ENCODE measurements around the gene OTOGL. TPM values are rescaled to one million over a fixed set of nuclear protein-coding genes. Genes with fewer than 3 reads are reported as not detected.
A peak's percentile ranks its signal among the peaks of the same experiment; 100 is the strongest.
"Not testable (repeated sequence)": the region's sequence is repeated elsewhere in the genome, so short reads cannot be mapped to it uniquely, and the experiment has no call there.

OTOGL gene
- total RNA-seq, 1 donor from 2014 or later: 0.12 TPM

DNA sequence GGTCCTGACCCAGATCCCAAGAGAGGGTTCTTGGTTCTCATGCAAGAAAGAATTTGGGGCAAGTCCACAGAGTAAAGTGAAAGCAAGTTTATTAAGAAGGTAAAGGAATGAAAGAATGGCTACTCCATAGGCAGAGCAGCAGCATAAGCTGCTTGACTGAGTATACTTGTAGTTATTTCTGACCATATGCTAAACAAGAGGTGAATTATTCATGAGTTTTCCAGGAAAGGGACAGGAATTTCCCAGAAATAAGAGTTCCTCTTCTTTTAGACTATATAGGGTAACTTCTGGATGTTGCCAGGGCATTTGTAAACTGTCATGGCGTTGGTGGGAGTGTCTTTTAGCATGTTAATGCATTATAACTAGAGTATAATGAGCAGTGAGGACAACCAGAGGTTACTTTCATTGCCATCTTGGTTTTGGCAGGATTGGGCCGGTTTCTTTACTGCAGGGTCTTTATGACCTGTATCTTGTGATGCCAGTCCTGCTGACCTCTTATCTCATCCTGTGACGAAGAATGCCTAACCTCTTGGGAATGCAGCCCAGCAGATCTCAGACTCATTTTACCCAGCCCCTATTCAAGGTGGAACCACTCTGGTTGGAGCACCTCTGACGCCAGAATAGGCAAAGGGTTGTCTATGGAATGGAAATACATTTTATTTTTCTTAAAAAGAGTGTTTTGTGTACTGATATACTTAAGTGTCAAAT is 113.8 kb downstream of the OTOGL start:
- TF ChIP-seq, protein P1, sequence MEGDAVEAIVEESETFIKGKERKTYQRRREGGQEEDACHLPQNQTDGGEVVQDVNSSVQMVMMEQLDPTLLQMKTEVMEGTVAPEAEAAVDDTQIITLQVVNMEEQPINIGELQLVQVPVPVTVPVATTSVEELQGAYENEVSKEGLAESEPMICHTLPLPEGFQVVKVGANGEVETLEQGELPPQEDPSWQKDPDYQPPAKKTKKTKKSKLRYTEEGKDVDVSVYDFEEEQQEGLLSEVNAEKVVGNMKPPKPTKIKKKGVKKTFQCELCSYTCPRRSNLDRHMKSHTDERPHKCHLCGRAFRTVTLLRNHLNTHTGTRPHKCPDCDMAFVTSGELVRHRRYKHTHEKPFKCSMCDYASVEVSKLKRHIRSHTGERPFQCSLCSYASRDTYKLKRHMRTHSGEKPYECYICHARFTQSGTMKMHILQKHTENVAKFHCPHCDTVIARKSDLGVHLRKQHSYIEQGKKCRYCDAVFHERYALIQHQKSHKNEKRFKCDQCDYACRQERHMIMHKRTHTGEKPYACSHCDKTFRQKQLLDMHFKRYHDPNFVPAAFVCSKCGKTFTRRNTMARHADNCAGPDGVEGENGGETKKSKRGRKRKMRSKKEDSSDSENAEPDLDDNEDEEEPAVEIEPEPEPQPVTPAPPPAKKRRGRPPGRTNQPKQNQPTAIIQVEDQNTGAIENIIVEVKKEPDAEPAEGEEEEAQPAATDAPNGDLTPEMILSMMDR (conservative IDR thresholded peaks at IDR 0.05): no peak
- peaks cover 58% of the 10 kb centered on the region for H3K4me1 Mint-ChIP-seq
- no peaks in the 10 kb centered on the region for H3K9me3 Mint-ChIP-seq
- DNase-seq (ENCODE audit: low read depth, low spot score): no peak
- H3K4me3 Mint-ChIP-seq: no peak overlapping the region
- no peaks in the 10 kb centered on the region for H3K36me3 Mint-ChIP-seq (ENCODE audit: low read depth)
- no peak overlapping the region for H3K27ac Mint-ChIP-seq (ENCODE audit: unreplicated experiment)
- no peaks in the 10 kb centered on the region for H3K27me3 Mint-ChIP-seq (ENCODE audit: low read depth)

DNA sequence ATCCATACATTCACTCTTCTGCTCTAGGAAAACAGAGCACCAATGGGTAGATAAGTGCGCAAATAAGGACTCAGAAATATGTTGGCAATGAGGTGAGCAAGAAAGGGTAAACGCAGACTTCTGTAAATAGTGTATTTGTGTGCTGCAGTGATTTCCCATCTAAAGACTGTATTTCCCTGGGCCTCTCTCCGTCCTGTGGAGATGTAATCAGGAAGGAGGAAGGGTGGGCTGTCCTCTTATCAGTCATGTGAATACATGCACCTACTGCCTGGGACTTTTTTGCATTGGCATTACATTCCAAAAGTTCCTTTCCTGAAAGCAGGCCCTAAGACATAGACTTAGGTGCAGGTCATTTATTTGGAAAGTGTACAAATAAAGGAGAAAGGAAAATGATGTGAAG is 114.5 kb downstream of the OTOGL start:
- H3K27ac Mint-ChIP-seq (ENCODE audit: unreplicated experiment): no peak overlapping the region
- peaks cover 64% of the 10 kb centered on the region for H3K4me1 Mint-ChIP-seq

GRCh38 chr12:80217011-80217535 is 117.7 kb downstream of the OTOGL start:
- Mint-ChIP-seq H3K4me1 (peaks cover 60% of the 10 kb centered on the region), H3K9me3 (no peaks in the 10 kb centered on the region), H3K27me3 (ENCODE audit: low read depth) (no peaks in the 10 kb centered on the region), H3K36me3 (ENCODE audit: low read depth) (no peaks in the 10 kb centered on the region), H3K27ac (ENCODE audit: unreplicated experiment) (peak overlapping the region; percentile 79), H3K4me3 (peak overlapping the region; percentile 36)
- TF ChIP-seq, protein P1 (conservative IDR thresholded peaks at IDR 0.05): no peak
- DNase-seq (ENCODE audit: low read depth, low spot score): no peak

More for the DNA sequence above, 114.5 kb downstream of the OTOGL start:
- TF ChIP-seq, protein P1 (conservative IDR thresholded peaks at IDR 0.05): no peak
- no peak for DNase-seq (ENCODE audit: low read depth, low spot score)
- Mint-ChIP-seq H3K36me3 (ENCODE audit: low read depth) (no peaks in the 10 kb centered on the region), H3K27me3 (ENCODE audit: low read depth) (no peaks in the 10 kb centered on the region), H3K4me3 (no peak overlapping the region), H3K9me3 (no peaks in the 10 kb centered on the region)

DNA sequence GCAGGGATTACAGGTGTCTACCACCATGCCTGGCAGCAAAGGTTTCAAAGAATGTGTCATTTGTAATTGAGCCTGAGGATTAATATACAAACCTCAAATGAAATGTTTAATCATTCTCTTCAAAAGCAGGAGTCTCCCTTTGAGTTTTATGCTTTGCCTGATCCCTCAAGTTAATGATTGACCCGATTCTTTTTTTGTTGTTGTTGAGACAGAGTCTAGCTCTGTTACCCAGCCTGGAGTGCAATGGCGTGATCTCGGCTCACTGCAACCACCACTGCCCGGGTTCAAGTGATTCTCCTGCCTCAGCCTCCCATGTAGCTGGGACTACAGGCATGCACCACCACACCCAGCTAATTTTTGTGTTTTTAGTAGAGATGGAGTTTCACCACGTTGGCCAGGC is 119.6 kb downstream of the OTOGL start:
- not testable (repeated sequence) for DNase-seq (ENCODE audit: low read depth, low spot score); H3K27ac Mint-ChIP-seq (ENCODE audit: unreplicated experiment); H3K27me3 Mint-ChIP-seq (ENCODE audit: low read depth); H3K9me3 Mint-ChIP-seq; H3K36me3 Mint-ChIP-seq (ENCODE audit: low read depth)
- H3K4me3 Mint-ChIP-seq: peak overlapping the region; percentile 7
- H3K4me1 Mint-ChIP-seq: peaks cover 41% of the 10 kb centered on the region

DNA sequence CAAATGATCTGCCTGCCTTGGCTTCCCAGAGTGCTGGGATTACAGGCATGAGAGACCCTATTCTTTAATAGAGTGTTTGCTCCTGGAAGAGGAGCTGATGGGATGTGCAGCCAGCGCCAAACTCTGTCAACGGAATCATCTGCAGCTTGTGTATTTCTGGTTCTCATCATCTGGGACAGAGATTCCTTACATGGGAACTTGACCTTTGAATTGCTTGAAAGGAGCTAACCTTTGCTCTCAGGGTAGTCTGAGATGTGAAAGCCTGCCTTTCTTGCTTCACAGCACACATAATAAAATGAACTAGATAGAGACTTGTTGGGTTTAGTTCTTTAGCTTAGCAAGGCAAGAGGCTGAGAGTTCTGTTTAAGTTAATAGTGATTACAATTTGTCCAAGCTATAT is 120.0 kb downstream of the OTOGL start:
- no peaks in the 10 kb centered on the region for H3K36me3 Mint-ChIP-seq (ENCODE audit: low read depth)
- peaks cover 37% of the 10 kb centered on the region for H3K4me1 Mint-ChIP-seq
- no peak for DNase-seq (ENCODE audit: low read depth, low spot score)
- peak overlapping the region; percentile 7 for H3K4me3 Mint-ChIP-seq
- H3K9me3 Mint-ChIP-seq: no peaks in the 10 kb centered on the region
- TF ChIP-seq, protein P1 (conservative IDR thresholded peaks at IDR 0.05): no peak
- peak overlapping the region; percentile 14 for H3K27ac Mint-ChIP-seq (ENCODE audit: unreplicated experiment)
- no peaks in the 10 kb centered on the region for H3K27me3 Mint-ChIP-seq (ENCODE audit: low read depth)

GRCh38 chr12:80222261-80222660 is 122.9 kb downstream of the OTOGL start:
- Mint-ChIP-seq H3K27me3 (ENCODE audit: low read depth) (no peaks in the 10 kb centered on the region), H3K36me3 (ENCODE audit: low read depth) (no peaks in the 10 kb centered on the region), H3K4me3 (no peak overlapping the region), H3K4me1 (peaks cover 34% of the 10 kb centered on the region), H3K27ac (ENCODE audit: unreplicated experiment) (no peak overlapping the region), H3K9me3 (no peaks in the 10 kb centered on the region)
- TF ChIP-seq, protein P1 (conservative IDR thresholded peaks at IDR 0.05): no peak
- DNase-seq (ENCODE audit: low read depth, low spot score): no peak
